ENCODE results near the gene CNPY1.
"Not testable (repeated sequence)": the region's sequence is repeated elsewhere in the genome, so short reads cannot be mapped to it uniquely, and the experiment has no call there.

CNPY1 gene

DNA sequence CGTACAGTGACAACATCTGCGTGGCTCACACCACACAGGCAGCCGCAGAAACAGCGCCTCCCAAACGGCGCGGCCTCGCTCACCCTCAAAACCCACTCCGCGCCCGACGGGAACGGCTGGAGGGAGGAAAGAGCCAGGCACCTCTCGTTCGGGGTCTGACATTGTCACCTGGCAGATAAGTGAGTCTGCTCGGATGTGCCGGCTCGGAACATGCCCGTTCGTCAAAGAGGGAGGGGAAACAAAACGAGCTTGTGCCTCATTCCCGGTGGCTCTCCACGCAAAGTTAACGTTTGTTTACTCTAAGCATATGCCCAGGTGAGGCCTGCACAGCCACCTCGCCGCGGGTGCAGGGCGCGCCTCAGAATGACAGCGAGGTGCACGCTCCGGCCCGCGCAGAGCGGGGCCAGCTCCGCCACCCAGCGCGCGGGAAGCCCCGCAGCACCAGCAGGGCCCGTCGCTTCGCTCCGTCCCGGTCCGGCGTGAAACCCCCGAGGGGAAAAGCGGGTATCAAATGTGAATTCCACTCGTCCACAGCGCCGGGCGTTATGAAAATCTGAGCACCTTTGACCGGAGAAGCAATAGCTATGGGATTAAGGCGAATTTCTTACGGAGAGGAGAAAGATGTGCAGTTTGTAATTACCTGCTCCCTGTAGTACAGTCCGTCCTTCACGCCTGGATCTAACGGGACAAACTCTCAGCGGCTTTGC lies 13.1 kb downstream of the CNPY1 start:
- no peak for DNase-seq (ENCODE audit: low read depth, low spot score)

DNA sequence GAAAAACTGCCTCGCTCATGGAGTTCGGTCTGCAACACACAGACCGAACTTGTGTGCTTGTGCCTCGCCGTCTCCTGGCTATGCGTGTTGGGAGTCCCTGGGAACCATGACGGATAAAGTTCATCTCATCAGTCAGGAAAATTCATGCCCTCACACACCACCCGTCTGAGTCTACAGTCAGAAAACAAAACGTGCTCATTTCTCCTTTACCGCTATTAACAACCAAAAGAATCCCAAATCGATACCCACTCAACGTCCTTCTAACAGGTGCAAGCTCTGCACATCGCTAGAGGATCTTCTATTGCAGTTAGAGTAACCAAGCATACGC lies 13.6 kb downstream of the CNPY1 start:
- no peak for DNase-seq (ENCODE audit: low read depth, low spot score)

DNA sequence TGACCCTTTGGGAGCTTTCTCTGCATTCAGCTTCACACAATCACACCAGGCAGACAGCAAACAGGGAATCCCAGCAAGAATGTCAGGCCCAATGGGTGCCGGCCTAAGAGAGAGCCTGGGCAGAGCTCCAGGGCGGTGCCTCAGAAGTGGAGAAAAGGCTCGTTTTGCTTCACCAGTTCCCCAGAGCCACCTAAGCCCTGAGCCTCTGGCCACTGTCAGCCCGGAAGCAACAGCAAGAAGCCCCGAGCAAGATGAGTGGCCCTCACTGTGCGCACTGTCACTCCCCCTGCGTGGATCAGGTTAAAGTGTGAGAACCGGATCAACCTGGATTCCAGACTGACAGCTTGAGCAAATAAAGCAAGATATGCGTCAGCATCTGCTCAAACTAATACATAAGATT lies 14.7 kb downstream of the CNPY1 start:
- no peak for DNase-seq (ENCODE audit: low read depth, low spot score)

DNA sequence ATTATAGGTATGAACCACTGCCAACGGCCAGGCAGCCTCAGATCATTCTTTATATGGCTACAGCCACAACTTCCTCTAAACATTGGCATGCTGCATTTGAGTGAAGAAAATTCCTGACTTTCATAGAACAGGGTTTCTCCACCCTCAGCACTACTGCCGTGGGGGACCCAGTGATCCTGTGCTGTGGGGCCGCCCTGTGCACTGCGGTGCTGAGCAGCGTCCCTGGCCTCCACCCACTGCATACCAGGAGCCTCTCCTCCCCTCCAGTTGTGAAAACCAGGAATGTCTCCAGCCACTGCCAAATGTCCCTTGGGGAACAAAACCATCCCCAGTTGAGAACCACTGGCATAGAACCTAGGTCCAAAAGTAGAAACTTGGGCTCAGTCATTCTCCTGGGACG lies 15.8 kb downstream of the CNPY1 start:
- DNase-seq (ENCODE audit: low read depth, low spot score): no peak

DNA sequence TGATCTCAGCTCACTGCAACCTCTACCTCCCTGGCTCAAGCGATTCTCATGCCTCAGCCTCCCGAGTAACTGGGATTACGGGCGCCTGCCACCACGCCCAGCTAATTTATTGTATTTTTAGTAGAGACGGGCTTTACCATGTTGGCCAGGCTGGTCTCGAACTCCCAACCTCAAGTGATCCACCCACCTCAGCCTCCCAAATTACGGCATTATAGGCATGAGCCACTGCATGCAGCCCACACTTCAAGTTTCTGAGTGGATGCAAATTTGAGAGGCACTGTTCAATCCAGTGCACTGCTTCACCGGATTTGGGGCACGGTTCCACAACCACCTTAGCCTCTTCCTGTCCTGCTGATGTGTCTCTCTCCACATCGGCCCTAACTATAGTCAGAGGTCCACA lies 16.5 kb downstream of the CNPY1 start:
- DNase-seq (ENCODE audit: low read depth, low spot score): no peak

DNA sequence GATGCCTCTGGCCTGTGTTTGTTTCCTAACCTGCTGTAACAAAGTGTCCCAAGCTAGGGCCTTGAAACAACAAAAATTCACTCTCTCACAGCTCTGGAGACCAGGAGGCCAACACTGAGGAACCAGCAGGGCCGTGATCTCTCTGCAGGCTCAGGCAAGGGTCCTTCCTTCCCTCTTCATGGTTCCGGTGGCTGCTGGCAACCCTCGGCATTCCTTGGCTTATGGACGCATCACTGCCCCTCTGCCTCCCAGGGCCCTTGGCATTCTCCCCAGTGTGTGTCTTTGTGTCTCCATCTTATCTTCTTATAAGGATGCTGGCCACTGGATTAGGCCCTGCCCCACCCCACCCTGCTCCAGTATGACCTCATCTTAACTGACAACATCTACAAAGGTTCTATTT lies 17.0 kb downstream of the CNPY1 start:
- DNase-seq (ENCODE audit: low read depth, low spot score): no peak

DNA sequence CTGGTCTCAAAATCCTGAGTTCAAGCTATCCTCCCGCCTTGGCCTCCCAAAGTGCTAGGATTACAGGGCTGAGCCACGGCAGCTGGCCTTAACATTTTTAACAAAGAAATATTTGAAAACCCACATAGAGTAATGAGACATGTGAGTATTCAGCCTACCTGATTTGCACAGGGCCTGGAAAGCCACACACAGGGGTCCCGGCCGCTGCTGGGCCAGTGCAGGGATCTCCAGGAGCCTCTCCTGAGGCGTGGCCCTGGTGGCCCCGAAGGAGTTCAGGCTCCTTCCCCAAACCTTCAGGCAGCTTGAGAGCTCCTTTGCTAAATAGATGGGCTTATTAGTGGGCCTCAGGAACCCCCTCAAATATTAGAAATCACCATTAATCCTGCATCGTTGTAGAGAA lies 18.7 kb downstream of the CNPY1 start:
- no peak for DNase-seq (ENCODE audit: low read depth, low spot score)

DNA sequence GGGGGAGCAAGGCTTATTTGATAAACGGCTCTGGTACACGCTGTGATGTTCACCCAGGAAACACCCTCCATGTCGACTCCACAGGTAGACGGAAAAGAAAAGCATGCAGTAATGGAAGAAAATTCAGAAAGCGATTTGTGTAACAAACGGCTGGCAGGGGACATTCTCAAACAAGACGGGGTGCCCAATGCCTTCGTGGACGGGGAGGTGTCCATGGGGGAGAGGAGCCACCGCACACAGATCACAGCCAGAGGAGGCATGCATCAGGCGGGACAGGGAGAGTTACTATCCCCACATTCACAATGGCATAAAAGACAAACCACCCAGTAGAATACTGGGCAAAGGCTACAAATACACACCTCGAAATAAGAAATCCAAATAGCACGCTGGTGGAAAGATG lies 20.1 kb downstream of the CNPY1 start:
- DNase-seq (ENCODE audit: low read depth, low spot score): no peak

DNA sequence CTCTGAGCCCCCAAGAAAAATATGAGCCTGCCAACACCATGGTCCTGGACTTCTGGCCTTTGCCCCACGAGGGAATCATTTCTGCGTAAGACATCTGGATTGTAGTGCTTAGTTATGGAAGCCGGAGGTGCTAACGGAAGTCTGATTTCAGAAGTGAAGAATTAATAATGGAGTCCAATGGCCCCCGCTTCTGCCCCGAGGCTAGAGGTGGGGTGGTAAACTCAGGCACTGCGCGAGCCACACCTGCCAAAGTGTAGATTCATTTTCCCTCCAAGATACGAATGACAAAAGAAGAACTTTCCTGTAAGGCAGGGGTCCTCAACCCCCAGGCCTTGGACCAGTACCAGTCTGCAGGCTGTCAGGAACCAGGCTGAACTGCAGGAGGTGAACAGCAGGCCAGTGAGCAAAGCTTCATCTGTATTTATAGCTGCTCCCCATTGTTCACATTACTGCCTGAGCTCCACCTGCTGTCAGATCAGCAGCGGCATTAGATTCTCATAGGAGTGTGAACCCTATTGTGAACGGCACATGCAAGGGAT lies 22.3 kb downstream of the CNPY1 start:
- DNase-seq (ENCODE audit: low read depth, low spot score): no peak

DNA sequence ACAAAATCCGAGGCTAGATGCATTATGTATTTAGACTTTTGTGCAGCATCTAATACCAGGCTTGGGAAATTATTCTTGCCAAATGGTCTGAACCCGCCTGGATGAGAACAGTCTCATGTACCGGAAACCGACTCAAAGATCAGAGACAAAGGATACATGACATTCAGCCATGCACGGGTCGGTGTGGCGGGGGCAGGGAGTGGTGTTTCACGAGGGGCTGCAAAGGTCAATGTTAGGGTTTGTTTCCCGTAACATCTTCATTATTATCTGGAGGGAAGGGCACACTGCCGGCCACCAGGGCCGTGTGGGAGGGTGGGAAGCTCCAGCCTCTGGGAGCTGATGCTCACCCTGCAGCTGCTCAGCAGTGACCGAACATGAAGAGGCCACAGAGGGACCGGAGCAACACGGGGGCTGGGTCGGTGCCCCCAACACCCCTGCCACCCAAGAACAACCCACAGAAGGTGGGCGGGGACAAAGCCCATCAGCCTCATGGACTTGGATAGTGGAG lies 23.1 kb downstream of the CNPY1 start:
- DNase-seq (ENCODE audit: low read depth, low spot score): no peak

DNA sequence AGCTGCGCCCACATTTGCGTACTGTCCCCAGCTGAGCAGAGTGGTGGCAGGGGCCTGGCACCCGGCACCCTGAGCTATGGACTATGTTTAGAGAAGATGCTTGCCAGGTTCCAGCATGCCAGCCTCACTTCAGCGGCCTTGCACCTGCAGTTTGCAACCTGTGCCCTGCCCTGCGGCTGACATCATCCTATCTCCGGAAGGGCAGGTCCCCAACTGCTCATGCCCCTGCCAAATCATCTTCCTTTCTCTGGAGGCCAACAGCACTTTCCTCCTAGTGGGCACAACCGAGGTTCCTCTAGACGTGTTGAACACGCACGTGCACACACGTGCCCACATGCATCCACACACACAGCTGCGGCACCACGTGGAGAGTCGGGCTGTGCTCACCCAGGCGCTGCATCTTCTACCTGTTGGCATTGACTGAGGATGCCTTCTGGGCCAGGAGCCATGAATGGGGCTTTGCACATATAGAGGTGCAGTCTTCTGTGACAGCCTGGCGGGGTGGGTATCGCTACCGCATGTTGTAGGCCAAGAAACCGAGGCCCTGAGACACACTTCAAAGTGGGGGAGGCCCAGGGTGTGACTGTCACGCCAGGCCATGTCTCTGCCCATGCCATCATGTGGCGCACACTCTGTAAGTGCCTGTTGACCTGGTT lies 24.5 kb downstream of the CNPY1 start:
- DNase-seq (ENCODE audit: low read depth, low spot score): no peak

DNA sequence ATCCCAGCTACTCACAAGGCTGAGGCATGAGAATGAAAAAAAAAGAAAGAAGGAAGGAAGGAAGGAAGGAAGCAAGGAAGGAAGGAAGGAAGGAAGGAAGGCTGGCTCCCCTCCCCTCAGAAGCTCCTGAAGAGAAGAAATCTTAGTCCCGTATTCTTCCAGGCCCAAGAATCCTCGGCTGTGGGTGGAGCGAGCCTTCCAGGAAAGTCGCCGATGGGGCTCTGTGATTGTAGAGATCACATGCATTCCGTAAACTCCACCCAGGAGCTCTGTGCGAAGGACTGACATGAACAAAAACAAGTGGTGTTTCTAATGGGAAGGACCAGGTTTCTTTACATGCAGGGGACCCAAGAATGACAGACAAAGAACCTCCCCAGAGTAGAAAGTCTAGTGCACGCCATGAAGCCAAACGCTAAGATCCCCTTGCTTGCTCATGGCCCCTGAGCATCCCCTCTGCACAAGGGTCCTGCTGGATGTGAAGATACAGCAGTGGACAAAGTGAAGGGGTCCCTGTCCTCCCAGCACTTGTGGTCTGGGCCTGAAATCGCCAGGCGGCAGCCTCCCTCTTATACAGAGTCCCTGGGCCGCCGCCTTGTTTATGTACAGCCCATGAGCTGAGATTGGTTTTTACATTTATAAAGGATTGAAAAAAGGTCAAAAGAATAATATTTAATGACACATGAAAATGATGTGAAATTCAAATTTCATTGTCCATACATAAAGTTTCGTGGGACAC lies 25.2 kb downstream of the CNPY1 start:
- no peak for DNase-seq (ENCODE audit: low read depth, low spot score)

DNA sequence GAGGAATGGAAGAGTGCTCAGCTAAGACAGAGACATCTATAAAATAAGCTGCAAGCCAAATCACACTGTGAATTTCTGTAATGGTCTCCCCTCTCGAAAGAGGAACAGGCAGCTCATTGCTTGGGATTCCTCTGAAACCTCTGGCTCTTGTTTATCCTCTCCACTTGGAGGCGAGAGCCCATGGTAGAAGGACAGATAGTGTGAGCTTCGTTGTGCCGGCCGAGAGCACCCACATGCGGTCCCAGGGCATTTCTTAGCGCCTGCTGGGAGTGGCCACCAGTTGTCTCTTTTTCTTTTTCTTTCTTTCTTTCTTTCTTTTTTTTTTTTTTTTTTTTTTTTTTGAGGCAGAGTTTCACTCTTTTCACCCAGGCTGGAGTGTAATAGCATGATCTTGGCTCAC lies 26.2 kb downstream of the CNPY1 start:
- no peak for DNase-seq (ENCODE audit: low read depth, low spot score)

DNA sequence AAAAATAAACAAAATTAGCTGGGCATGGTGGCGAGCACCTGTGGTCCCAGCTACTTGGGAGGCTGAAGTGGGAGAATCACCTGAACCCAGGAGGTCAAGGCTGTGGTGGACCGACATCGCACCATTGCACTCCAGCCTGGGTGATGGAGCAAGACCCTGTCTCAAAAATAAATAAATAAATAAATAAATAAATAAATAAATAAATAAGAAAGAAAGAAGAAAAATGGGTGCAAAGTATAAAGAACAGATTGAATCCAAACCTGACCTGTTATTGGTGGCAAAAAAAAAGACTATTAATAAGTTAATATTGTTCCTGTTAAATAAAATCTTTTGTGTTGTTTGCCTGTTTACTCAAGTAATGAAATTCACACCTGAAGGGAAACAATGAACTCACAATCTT lies 27.0 kb downstream of the CNPY1 start:
- DNase-seq (ENCODE audit: low read depth, low spot score): not testable (repeated sequence)

DNA sequence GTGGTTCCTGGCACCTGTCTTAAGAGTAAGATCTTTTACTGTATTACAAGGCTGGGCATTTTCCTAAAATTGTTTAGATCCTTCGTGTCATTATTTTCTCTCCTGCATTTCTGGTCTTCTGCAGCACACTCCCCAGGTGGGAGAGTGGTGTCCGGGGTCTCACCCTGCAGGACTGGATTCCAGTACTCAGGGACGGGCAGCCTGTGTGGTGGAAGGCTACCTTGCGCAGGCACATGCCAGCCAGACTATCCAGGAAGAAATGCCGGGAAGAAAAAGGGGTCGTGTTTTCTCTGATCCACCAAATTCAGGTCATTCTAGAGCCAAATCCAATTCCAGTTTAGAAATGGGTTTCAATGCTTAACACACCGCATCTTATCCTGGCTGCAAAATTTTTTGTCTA lies 27.7 kb downstream of the CNPY1 start:
- DNase-seq (ENCODE audit: low read depth, low spot score): no peak

DNA sequence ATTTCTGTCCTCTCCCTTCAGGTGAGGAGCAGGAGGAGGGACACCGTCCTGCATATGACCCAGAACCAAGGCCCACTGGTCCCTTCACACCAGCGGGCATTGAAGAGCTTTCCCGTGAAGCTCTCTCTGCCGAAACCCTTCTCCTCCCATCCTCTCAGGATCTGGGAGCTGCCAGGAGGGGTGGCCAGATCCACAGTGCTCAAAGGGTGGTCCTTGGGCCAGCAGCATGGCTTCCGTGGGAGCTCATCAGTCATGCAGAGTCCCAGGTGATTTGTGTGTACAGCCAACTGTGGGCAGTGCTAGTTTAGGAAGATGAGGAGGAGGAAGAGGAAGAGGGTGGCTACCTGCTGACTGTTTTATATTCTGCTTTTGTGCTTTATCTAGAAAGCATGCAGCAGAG lies 28.4 kb downstream of the CNPY1 start:
- DNase-seq (ENCODE audit: low read depth, low spot score): no peak

DNA sequence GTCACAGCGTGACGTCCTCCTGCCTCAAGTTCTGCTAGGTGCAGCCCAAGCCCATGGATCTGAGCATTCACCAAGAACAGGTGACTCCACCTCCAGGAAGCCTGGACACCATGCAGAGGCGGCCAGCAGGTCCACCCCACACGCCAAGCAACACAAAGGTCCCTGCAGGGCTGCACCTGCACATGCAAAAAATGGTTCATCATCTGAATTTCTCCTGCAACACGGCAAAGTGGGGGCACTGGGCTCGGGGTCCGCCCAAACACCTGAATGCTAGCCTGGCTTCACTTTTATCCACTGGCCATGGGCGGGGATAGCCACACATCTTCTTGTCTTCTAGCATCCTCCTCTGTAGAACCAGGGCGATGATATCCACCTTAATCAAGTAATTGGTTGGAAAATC lies 28.9 kb downstream of the CNPY1 start:
- DNase-seq (ENCODE audit: low read depth, low spot score): no peak

DNA sequence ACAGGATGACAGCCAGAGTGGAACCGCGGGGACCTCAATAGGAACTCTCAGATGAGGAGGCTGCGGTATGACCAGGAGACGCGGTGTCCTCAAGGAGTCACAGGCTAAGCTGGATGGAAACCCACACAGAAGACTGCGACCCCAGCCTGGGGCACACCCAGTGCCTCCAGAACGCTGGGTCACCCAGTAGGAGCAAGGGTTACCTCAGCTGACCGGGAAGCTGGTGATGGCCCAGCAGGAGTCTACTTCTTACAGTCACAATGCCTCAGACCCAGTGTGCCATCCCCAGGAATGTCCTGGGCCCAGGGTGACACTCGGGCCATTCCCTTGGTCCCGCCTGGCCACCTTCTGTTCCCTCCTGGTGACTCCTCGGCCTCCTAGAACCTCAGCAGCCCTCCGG lies 29.9 kb downstream of the CNPY1 start:
- no peak for DNase-seq (ENCODE audit: low read depth, low spot score)

DNA sequence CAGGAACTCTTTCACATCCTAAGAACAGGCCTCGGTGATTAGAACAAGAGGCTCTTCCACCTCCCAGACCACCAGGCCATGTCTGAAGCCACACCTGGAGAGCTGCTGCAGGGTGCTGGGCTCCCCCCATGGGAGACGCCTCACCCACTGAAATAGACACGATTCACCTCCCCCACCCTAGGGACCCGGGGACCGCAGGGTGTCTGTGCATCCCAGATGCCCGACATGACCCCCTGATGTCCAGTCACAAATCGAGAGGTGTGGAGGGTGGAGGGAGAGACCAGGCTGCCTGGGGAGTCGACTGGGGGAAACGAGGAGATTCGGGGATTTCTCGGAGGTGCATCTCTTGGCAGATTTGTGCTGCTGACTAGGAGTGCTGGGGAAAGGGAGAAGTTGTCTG lies 31.0 kb downstream of the CNPY1 start:
- no peak for DNase-seq (ENCODE audit: low read depth, low spot score)

DNA sequence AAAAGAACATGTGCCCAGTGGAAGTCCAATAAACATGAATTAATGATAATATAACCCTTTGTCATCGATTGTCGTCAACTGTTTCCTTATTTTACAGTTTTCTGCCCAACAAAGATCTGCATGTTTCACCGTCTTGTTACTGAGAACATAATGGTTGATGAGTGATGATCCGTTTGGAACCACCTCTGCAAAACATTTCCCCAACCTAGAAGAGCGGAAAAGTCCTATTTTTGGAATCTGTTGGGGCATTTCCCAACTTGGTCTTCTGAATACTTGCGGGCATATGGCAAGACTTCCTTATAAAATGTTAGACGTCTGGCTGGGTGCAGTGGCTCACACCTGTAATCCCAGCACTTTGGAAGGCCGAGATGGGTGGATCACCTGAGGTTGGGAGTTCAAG lies 32.1 kb downstream of the CNPY1 start:
- DNase-seq (ENCODE audit: low read depth, low spot score): no peak

DNA sequence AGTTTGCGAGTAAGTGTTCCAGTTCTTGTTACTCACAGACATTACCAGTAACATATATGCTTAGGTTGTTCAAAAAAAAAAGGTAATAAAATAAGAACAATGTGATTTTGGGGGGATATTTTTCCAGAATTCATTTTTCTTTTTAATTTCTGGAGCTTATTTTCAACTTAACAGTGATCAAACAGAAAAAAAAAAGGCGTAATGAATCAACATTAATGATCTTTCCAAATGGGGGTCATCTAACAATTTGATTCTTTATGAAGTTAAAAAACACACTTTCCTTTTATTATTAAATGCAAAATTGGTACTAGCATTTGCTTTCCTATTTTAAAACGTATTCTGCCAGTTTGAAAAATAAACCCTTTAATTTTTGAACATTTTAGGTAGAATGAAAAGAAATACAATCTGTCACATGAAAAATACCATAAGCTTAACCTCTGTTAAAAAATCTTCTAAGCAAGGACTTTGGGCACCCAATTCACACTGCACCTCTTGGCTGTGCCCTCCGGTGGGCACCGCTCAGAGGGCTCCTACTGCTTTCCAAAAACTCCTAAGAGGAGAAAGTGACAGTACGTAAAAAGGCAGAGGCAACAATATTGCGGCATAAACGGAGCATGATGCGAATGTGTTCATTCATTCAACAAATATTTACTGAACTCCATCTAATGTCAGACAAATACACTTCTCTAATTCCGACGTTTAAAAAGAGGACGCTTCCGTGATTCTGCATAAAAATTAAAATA lies 32.6 kb downstream of the CNPY1 start:
- no peak for DNase-seq (ENCODE audit: low read depth, low spot score)
